Lower lobe of right lung (tissue), 2 donors: ENCODE measurements around the gene RGS18. TPM values are rescaled to one million over a fixed set of nuclear protein-coding genes. Genes with fewer than 3 reads are reported as not detected.

Source experiments
- ATAC-seq, 2 donors: fragments of 200-7000 bp; cut with Tn5 transposase; one replicate each; pipeline ENCODE4 v1.9.1; 2020 to 2022; ENCODE audit warnings: mild to moderate bottlenecking in 2 of 2, moderate library complexity in 2 of 2
- DNase-seq: peaks from one replicate; pipeline ENCODE4 v3.0.0-alpha.2; 2020
- H3K27ac ChIP-seq: fragments of 200-600 bp; one replicate; pipeline ENCODE4 v1.8.0; 2022
- H3K27me3 ChIP-seq: fragments of 200-600 bp; one replicate; pipeline ENCODE4 v1.8.0; 2022; ENCODE audit warnings: low read depth
- H3K36me3 ChIP-seq: fragments of 200-600 bp; one replicate; pipeline ENCODE4 v1.8.0; 2022; ENCODE audit warnings: mild to moderate bottlenecking
- H3K4me1 ChIP-seq: fragments of 200-600 bp; one replicate; pipeline ENCODE4 v1.8.0; 2022
- H3K4me3 ChIP-seq: fragments of 200-600 bp; one replicate; pipeline ENCODE4 v1.8.0; 2022; ENCODE audit warnings: mild to moderate bottlenecking
- H3K9me3 ChIP-seq: fragments of 200-600 bp; one replicate; pipeline ENCODE4 v1.8.0; 2022
- intact Hi-C: fragments of 100-400 bp; cut with DNase I; formaldehyde crosslinking; loops from one replicate; pipeline ENCODE4 v1.11.0; 2022
- long read RNA-seq: library from polyadenylated mRNA; unstranded; transcript quantifications from one replicate; pipeline ENCODE4 v2.0.0, GENCODE V29; 2021
- total RNA-seq: library from RNA; stranded (reverse); fragmentation: NEBNext Ultra II Directional; extraction: Animal tissue kit (Norgen Biotek cat#: 25700); gene quantifications from one replicate; pipeline ENCODE4 v1.2.1, GENCODE V29; 2021
- TF ChIP-seq, protein P1 (sequence below): fragments of 200-600 bp; IDR thresholded peaks from one replicate; pipeline ENCODE4 v1.8.0; 2022; ENCODE audit warnings: antibody characterized with exemption, mild to moderate bottlenecking
- donor health status: DM: no; HTN: yes; CAD: no; lungs with severe emphysema.

The RGS18 gene, protein sequence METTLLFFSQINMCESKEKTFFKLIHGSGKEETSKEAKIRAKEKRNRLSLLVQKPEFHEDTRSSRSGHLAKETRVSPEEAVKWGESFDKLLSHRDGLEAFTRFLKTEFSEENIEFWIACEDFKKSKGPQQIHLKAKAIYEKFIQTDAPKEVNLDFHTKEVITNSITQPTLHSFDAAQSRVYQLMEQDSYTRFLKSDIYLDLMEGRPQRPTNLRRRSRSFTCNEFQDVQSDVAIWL
- 13.0 TPM for total RNA-seq
- long read RNA-seq, partial matches to known transcripts = 1 of 6 reads
- long read RNA-seq, other reads (novel, unspliced or antisense) = 1 of 6 reads

DNA sequence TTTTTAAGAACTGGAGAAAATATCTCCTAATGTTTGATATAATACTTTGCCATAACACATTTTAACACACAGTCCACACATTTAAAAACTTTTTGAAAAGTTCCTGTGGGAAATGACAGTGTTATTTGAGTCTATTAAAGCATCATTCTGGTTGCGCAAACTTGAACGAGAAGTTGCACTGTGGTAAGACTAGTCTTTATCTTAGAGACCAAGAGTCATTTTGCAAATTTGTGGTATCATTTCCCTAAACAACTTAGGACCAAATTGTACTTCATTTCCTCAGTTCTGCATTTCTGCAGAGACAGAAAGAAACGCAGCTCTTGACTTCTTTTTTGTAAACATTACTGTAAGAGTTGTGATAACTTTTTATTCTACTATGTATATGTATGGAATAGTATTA, at the start of gene RGS18:
RGS18 (plus strand) TSS at position 282 of the 400 bp plus-strand sequence. CDS start 176 bp downstream, outside the sequence.
- intact Hi-C loops = no loop called here
- TF ChIP-seq, protein P1, sequence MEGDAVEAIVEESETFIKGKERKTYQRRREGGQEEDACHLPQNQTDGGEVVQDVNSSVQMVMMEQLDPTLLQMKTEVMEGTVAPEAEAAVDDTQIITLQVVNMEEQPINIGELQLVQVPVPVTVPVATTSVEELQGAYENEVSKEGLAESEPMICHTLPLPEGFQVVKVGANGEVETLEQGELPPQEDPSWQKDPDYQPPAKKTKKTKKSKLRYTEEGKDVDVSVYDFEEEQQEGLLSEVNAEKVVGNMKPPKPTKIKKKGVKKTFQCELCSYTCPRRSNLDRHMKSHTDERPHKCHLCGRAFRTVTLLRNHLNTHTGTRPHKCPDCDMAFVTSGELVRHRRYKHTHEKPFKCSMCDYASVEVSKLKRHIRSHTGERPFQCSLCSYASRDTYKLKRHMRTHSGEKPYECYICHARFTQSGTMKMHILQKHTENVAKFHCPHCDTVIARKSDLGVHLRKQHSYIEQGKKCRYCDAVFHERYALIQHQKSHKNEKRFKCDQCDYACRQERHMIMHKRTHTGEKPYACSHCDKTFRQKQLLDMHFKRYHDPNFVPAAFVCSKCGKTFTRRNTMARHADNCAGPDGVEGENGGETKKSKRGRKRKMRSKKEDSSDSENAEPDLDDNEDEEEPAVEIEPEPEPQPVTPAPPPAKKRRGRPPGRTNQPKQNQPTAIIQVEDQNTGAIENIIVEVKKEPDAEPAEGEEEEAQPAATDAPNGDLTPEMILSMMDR = no peak
- no peaks in the 10 kb centered on the region for H3K36me3 ChIP-seq
- peak; percentile 61 to 77 for ATAC-seq
- no peaks in the 10 kb centered on the region for H3K27me3 ChIP-seq
- H3K27ac ChIP-seq = peak within 1 kb of the TSS; percentile 71
- no peaks in the 10 kb centered on the region for H3K9me3 ChIP-seq
- DNase-seq = no peak
- peak within 1 kb of the TSS; percentile 21 for H3K4me3 ChIP-seq
- no peaks in the 10 kb centered on the region for H3K4me1 ChIP-seq

DNA sequence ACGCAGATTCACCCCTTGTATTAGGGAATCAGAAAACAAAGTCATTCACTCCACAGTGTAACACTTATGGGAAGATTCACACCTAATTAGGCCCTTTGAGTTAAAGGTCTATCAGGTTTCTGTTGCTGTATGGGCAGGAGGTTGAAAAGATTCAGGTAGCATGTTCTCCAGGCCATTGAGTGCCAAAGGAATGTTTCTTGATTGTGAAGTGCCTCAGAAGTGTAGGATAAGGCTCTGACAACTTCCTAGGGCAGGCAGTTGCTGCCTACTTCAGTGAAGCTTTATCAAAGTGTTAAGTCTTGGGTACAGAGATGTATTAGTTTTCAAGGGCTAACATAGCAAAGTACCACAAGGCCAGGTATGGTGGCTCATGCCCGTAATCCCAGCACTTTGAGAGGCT, 48.7 kb upstream of the RGS18 start:
- TF ChIP-seq, protein P1 = no peak
- H3K27ac ChIP-seq = no peak overlapping the region
- no peaks in the 10 kb centered on the region for H3K27me3 ChIP-seq
- intact Hi-C loops = no loop called here
- H3K36me3 ChIP-seq = no peaks in the 10 kb centered on the region
- peak; percentile 80 to 82 for ATAC-seq
- H3K4me3 ChIP-seq = no peak overlapping the region
- H3K4me1 ChIP-seq = no peaks in the 10 kb centered on the region
- DNase-seq = no peak
- no peaks in the 10 kb centered on the region for H3K9me3 ChIP-seq

DNA sequence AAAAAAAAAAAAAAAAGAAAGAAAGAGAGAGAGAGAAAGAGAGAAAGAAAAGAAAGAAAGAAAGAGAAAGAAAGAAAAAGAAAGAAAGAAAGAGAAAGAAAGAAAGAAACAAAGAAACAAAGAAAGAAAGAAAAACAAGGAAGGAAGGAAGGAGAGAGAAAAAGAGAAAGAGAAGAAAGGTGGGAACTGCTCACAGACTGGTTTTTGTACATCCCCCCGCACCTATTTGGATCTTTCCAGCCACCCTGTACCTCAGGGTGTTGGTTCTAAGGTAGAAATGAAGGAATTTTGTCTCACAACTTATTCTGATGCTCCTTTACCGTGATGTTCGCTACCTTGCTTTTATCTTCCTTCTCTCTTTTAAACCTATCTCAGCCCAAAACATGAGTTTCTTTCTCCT, 43.3 kb upstream of the RGS18 start:
- Histone ChIP-seq H3K36me3 (no peaks in the 10 kb centered on the region), H3K27me3 (no peaks in the 10 kb centered on the region), H3K9me3 (no peaks in the 10 kb centered on the region), H3K27ac (no peak overlapping the region), H3K4me1 (no peaks in the 10 kb centered on the region), H3K4me3 (no peak overlapping the region)
- intact Hi-C loops = no loop called here
- ATAC-seq (no peak), DNase-seq (no peak)
- TF ChIP-seq, protein P1 = no peak

DNA sequence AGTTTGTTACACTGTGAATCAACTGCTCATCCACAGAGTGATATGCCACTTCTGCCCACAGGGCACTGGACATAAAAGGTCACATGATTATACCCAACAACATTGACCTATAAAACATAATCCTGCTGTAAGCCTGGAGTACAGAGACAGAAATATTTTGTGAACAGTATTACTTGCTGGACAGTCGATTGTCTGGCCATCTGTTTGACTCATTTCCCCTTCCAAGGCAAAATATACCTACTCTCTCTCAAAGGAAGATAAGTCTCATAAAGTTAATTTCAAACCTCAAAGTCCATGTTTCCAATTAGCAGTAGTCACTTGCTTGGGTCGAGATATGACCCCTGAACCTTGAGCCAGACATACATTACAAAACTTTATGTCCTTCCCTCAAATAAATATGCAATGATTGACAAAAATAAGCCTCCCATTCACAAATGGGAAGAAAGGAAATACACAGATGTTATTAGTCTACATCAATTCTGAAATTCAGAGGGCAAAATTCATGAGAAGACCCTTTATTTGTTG, 39.3 kb upstream of the RGS18 start:
- H3K27ac ChIP-seq = no peak overlapping the region
- intact Hi-C loops = no loop called here
- H3K4me3 ChIP-seq = no peak overlapping the region
- no peak for ATAC-seq
- no peaks in the 10 kb centered on the region for H3K36me3 ChIP-seq
- TF ChIP-seq, protein P1 = no peak
- no peaks in the 10 kb centered on the region for H3K27me3 ChIP-seq
- H3K4me1 ChIP-seq = no peaks in the 10 kb centered on the region
- no peaks in the 10 kb centered on the region for H3K9me3 ChIP-seq
- DNase-seq = no peak

DNA sequence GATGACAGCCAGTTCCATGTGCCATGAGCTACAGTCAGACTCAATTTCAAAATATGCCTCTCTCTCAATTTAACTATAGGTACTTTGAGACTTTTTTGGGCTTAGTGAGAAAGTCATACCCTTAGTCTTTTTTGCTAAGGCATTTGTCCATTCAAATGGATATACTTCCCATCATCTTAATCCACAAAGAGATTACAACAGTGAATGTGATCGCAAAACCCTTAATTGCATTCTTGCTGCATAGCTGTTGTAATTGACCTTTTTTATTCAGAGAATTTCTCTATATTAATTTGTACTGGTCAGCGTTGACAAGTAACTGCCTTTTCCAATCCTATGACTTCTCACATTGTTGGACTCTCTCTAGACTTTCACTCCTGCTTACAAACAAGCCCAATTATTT, 38.6 kb upstream of the RGS18 start:
- Histone ChIP-seq H3K27me3 (no peaks in the 10 kb centered on the region), H3K9me3 (no peaks in the 10 kb centered on the region), H3K36me3 (no peaks in the 10 kb centered on the region), H3K4me1 (no peaks in the 10 kb centered on the region), H3K4me3 (no peak overlapping the region), H3K27ac (no peak overlapping the region)
- ATAC-seq (no peak), DNase-seq (no peak)
- TF ChIP-seq, protein P1 = no peak
- intact Hi-C loops = no loop called here
